K562 (cell line): ENCODE measurements around the gene SARS1. TPM values are rescaled to one million over a fixed set of nuclear protein-coding genes. Genes with fewer than 3 reads are reported as not detected.

Experiments used
- ATF4 ChIP-seq: fragments of 450-650 bp; formaldehyde crosslinking; IDR thresholded peaks from 2 replicates; pipeline ENCODE4 v1.4.0; 2022; ENCODE audit warnings: mild to moderate bottlenecking, moderate library complexity
- BCOR ChIP-seq: fragments of 450-650 bp; IDR thresholded peaks from 2 replicates; pipeline ENCODE4 v1.6.1; 2016
- BRD4 ChIP-seq: fragments of 200-600 bp; sonication (generic); IDR thresholded peaks from 2 replicates; pipeline ENCODE4 v1.6.1; 2017; ENCODE audit warnings: inconsistent platforms
- CREB3 ChIP-seq: fragments of 450-650 bp; conservative IDR thresholded peaks from 2 replicates; pipeline ENCODE4 v1.6.1; 2016; ENCODE audit warnings: missing genetic modification characterization, low read depth, mild to moderate bottlenecking, missing compliant biosample characterization, moderate library complexity
- KLF16 ChIP-seq: IDR thresholded peaks from 2 replicates; pipeline ENCODE4 v1.6.1; 2016; ENCODE audit warnings: antibody characterized with exemption
- MED1 ChIP-seq: sonication (generic); formaldehyde crosslinking; IDR thresholded peaks from 2 replicates; pipeline ENCODE4 v1.8.1; 2023; ENCODE audit warnings: missing genetic modification reagents, borderline replicate concordance
- MTA1 ChIP-seq: fragments of 450-650 bp; IDR thresholded peaks from 2 replicates; pipeline ENCODE4 v1.6.1; 2017; ENCODE audit warnings: borderline replicate concordance
- PREB ChIP-seq: sonication (generic); formaldehyde crosslinking; IDR thresholded peaks from 2 replicates; pipeline ENCODE4 v1.8.1; 2023; ENCODE audit warnings: mild to moderate bottlenecking, missing genetic modification reagents
- SMAD3 ChIP-seq: fragments of 450-650 bp; formaldehyde crosslinking; conservative IDR thresholded peaks from 2 replicates; pipeline ENCODE4 v1.4.0; 2020; ENCODE audit warnings: mild to moderate bottlenecking
- SP1 ChIP-seq: sonication (generic); formaldehyde crosslinking; IDR thresholded peaks from 2 replicates; pipeline ENCODE4 v1.8.1; 2022; ENCODE audit warnings: mild to moderate bottlenecking, missing genetic modification reagents
- TGIF2 ChIP-seq: sonication (generic); formaldehyde crosslinking; IDR thresholded peaks from 2 replicates; pipeline ENCODE4 v1.8.1; 2022; ENCODE audit warnings: mild to moderate bottlenecking, missing genetic modification reagents, moderate library complexity
- THRAP3 ChIP-seq: fragments of 450-650 bp; IDR thresholded peaks from 2 replicates; pipeline ENCODE4 v1.6.1; 2016; ENCODE audit warnings: mild to moderate bottlenecking, inconsistent platforms, borderline replicate concordance
- ZNF146 ChIP-seq: IDR thresholded peaks from one replicate; pipeline ENCODE4 v1.6.1; 2018; ENCODE audit warnings: missing compliant biosample characterization; ENCODE audit not compliant: unreplicated experiment
- polyA plus RNA-seq, 8 experiments: library from polyadenylated mRNA; depleted of rRNA in 4 of 8; stranded (reverse) in 5 of 8; unstranded in 3 of 8; fragments of >200 nt; fragmentation: Nextera tagmentation in 2 of 8; fragmentation: Illumina TruSeq in 1 of 8; extraction: Ambion mirVana in 2 of 8; extraction: Trizol in 1 of 8; gene quantifications; 2 replicates each; pipeline versions ENCODE4 v1.2.1 to v1.2.3, GENCODE V29; 2011 to 2014; ENCODE audit warnings: inconsistent platforms in 1 of 8, missing spikeins in 1 of 8
- total RNA-seq, 7 experiments: library from RNA; depleted of rRNA in 6 of 7; stranded (reverse); fragments of >200 nt in 6 of 7; fragmentation: Illumina TruSeq in 2 of 7; extraction: Trizol in 2 of 7; gene quantifications; 2 replicates each; pipeline versions ENCODE4 v1.2.1 to v1.2.3, GENCODE V29; 2011 to 2021; ENCODE audit warnings: low replicate concordance in 1 of 7
- TF ChIP-seq, protein P1 (sequence below): sonication (generic); formaldehyde crosslinking; IDR thresholded peaks from 2 replicates; pipeline ENCODE4 v1.8.1; 2022; ENCODE audit warnings: missing genetic modification reagents
- TF ChIP-seq, protein P2 (sequence below): fragments of 250-450 bp; sonication (Bioruptor Pico); IDR thresholded peaks from 2 replicates; pipeline ENCODE4 v1.8.0; 2022; ENCODE audit warnings: inconsistent platforms

SARS1 gene
- total and polyA plus RNA-seq, 9 of the 15 experiments (the other 6 are each of a cell fraction or from before 2014, with no cell fraction given): 221 to 623 (median 254) TPM

DNA sequence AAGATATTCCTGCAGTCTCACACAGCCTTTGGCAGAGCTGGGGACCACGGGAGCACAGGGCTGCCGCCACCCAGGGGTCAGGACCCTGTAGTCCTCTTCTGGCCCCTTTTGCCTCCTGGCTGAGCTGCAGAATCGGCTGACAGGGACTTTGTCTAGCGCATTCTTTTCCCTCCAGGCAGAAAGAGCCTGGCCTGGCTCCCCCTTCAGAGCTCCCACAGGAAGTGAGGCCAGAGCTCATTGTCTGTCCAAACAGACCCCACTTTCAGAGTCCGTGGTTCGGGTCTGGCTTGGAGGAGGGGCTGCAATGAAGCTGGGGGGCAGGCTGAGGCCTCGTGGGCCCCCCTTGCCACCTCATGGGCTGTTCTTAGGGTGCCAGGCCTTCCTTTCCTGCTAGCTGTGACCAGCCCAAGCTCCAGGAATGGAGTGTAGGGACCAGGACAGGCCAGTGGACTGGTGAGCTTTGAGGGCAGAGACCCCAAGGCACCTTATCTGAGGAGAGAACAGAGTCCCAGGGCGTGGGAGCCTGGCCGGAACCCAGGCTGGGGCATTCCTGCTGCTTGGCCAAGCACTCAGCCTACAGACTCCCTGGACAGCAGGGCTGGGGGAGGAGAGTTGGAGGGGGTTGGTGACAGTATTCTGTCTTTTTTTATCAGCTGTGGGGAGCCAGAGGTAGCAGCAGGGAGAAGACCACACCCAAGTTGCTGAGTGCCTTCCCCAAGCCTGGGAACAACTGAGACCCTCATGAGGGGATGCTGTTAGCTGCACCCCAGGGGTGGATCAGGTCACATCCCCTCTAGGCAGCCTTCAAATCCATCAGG lies 40.3 kb downstream of the SARS1 start (continued):
- TF ChIP-seq PREB (no peak), CREB3 (tag) (no peak), ATF4 (CRISPR knock-in tag) (no peak), THRAP3 (no peak), BCOR (no peak), BRD4 (no peak), SP1 (CRISPR knock-in tag) (peak; percentile 14; the same call in 1 of the 2 replicates), MED1 (no peak), KLF16 (peak; percentile 37; the same call in 1 of the 2 replicates), TGIF2 (CRISPR knock-in tag) (no peak), SMAD3 (CRISPR knock-in tag) (no peak), ZNF146 (CRISPR knock-in tag) (no peak), MTA1 (no peak)
- TF ChIP-seq, protein P1, sequence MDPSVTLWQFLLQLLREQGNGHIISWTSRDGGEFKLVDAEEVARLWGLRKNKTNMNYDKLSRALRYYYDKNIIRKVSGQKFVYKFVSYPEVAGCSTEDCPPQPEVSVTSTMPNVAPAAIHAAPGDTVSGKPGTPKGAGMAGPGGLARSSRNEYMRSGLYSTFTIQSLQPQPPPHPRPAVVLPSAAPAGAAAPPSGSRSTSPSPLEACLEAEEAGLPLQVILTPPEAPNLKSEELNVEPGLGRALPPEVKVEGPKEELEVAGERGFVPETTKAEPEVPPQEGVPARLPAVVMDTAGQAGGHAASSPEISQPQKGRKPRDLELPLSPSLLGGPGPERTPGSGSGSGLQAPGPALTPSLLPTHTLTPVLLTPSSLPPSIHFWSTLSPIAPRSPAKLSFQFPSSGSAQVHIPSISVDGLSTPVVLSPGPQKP (CRISPR knock-in tag): no peak
- TF ChIP-seq, protein P2, sequence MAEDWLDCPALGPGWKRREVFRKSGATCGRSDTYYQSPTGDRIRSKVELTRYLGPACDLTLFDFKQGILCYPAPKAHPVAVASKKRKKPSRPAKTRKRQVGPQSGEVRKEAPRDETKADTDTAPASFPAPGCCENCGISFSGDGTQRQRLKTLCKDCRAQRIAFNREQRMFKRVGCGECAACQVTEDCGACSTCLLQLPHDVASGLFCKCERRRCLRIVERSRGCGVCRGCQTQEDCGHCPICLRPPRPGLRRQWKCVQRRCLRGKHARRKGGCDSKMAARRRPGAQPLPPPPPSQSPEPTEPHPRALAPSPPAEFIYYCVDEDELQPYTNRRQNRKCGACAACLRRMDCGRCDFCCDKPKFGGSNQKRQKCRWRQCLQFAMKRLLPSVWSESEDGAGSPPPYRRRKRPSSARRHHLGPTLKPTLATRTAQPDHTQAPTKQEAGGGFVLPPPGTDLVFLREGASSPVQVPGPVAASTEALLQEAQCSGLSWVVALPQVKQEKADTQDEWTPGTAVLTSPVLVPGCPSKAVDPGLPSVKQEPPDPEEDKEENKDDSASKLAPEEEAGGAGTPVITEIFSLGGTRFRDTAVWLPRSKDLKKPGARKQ (CRISPR knock-in tag): no peak
